PFSK-1 (cell line): Measurements from ENCODE around the gene NTM.

Source experiments
- POLR2AphosphoS5 ChIP-seq: IDR thresholded peaks from 2 replicates; pipeline ENCODE4 v1.6.1; 2012; ENCODE audit warnings: low read depth, mild to moderate bottlenecking, control low read depth, low read length, moderate library complexity
- REST ChIP-seq, 2 experiments: IDR thresholded peaks; 2 replicates each; pipeline versions ENCODE4 v1.6.1 to v1.8.0; 2011 to 2012; ENCODE audit warnings: low read depth in 2 of 2, low read length in 2 of 2, control low read depth in 1 of 2, inconsistent platforms in 1 of 2, mild to moderate bottlenecking in 1 of 2, moderate library complexity in 1 of 2; ENCODE audit not compliant: insufficient read depth in 1 of 2
- TAF1 ChIP-seq: IDR thresholded peaks from 2 replicates; pipeline ENCODE4 v1.6.1; 2012; ENCODE audit warnings: low read length, control low read depth, borderline replicate concordance; ENCODE audit not compliant: insufficient read depth

- TF ChIP-seq POLR2AphosphoS5 (no peak), REST (IDR thresholded peaks at IDR 0.05; ENCODE audit: insufficient read depth in 1 of 2, low read depth in 2 of 2, low read length in 2 of 2) (no peak), TAF1 (no peak)
These were observed 19.2 kb downstream of the NTM start for GRCh38 chr11:131389582-131389981.
